ENCODE results near the gene PPP2R2C.
A peak's percentile ranks its signal among the peaks of the same experiment; 100 is the strongest.

PPP2R2C gene

GRCh38 chr4:6375620-6376295 lies 96.7 kb downstream of the PPP2R2C start:
- DNase-seq (ENCODE audit: insufficient read length, low spot score) (no peak), FAIRE-seq (no peak)
- no peak for TF ChIP-seq CTCF (IDR thresholded peaks at IDR 0.05; ENCODE audit: insufficient read depth, missing control alignments)

GRCh38 chr4:6374575-6374974 lies 97.8 kb downstream of the PPP2R2C start:
- no peak for DNase-seq (ENCODE audit: insufficient read length, low spot score)
- no peak for FAIRE-seq
- no peak for TF ChIP-seq CTCF (IDR thresholded peaks at IDR 0.05; ENCODE audit: insufficient read depth, missing control alignments)

DNA sequence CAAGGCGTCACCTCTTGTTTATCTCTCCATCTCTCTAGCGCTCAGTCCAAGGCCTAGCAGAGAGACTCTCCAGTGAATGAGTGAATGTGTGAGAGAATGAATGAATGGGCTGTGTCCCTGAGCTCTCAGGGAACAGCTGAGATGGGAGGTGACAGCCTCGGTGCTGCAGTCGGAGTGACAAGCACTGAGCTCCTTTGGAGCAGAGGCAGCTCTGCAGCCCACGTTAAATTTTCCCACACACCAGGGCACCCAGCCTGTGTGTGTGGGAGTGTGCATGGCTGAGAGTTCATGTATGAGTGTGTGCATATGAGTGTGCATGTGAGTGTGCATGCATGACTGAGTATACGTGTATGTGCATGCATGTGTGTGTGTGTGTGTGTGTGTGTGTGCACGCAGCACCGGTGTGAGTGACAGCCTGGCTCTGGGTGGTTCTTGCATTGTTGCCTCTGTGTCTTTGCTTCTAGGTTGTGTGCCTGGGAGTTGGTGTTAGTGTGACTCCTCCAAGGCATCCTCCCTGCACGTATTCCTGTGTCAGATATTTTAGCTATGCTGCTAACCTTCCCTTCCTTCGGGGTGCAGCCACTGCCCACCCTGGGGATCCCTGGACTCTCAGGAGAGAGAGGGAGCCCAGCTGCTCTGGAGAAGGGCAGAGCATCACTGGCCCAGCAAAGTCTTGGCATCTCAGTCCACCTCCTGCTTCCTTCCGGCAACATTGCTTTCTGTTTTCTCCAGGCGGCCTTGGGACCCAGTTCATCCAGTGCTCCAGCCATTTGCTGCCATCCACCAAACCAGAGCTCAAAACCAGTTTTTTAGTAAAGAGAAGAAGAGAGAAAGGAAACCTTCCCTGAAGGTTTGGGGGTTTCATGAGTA lies 98.6 kb downstream of the PPP2R2C start:
- DNase-seq (ENCODE audit: insufficient read length, low spot score) (no peak), FAIRE-seq (no peak)
- TF ChIP-seq CTCF (IDR thresholded peaks at IDR 0.05; ENCODE audit: insufficient read depth, missing control alignments) = no peak

- FAIRE-seq (no peak), DNase-seq (ENCODE audit: insufficient read length, low spot score) (peak; percentile 85)
- TF ChIP-seq CTCF (IDR thresholded peaks at IDR 0.05; ENCODE audit: insufficient read depth, missing control alignments) = no peak
Observed at GRCh38 chr4:6372649-6373525, 99.5 kb downstream of the PPP2R2C start.

GRCh38 chr4:6371812-6372211 lies 100.6 kb downstream of the PPP2R2C start:
- FAIRE-seq = no peak

DNA sequence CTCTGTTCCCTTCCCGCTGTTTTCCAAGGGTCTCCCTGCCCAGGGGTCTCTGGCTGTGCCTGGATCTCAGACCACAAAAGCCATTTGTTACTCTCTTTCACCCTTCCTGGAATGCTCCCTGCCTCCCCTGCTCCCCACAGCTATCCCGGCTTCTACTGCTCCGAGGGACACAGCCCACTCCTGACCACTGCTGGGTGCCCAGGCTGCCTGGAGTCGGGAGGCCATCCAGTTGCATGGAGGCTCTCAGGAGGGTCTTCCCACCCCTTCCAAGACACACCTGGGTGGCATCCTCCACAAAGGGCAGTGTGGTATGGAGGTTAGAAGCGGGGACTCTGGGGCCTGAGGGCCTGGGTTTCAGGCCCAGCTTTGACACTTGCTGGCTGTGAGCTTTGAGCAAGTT lies 101.1 kb downstream of the PPP2R2C start:
- DNase-seq (ENCODE audit: insufficient read length, low spot score) (no peak), FAIRE-seq (no peak)
- TF ChIP-seq CTCF (IDR thresholded peaks at IDR 0.05; ENCODE audit: insufficient read depth, missing control alignments) = no peak

More at GRCh38 chr4:6371812-6372211, 100.6 kb downstream of the PPP2R2C start:
- DNase-seq (ENCODE audit: insufficient read length, low spot score) = no peak
- TF ChIP-seq CTCF (IDR thresholded peaks at IDR 0.05; ENCODE audit: insufficient read depth, missing control alignments) = no peak

All from D721Med (cell line).